IMR-90 (cell line): Measurements from ENCODE around the gene SPOCK3.

Experiments
- BHLHE40 ChIP-seq: fragments of 150-350 bp; IDR thresholded peaks from 2 replicates; pipeline ENCODE4 v1.6.1; 2016; ENCODE audit warnings: mild to moderate bottlenecking, low read depth, low read length
- CEBPB ChIP-seq: IDR thresholded peaks from 2 replicates; pipeline ENCODE4 v1.6.1; 2012; ENCODE audit warnings: low read depth, low read length, improper control_type of control experiment
- CHD1 ChIP-seq: IDR thresholded peaks from 2 replicates; pipeline ENCODE4 v1.6.1; 2012; ENCODE audit warnings: low read depth, low read length, improper control_type of control experiment
- CTCF ChIP-seq: conservative IDR thresholded peaks from 2 replicates; pipeline ENCODE4 v1.5.1; 2012; ENCODE audit warnings: mild to moderate bottlenecking, low read depth, low read length, improper control_type of control experiment
- MAFK ChIP-seq: IDR thresholded peaks from 2 replicates; pipeline ENCODE4 v1.6.1; 2012; ENCODE audit warnings: low read depth, low read length, improper control_type of control experiment
- MAZ ChIP-seq: IDR thresholded peaks from 2 replicates; pipeline ENCODE4 v1.6.1; 2012; ENCODE audit warnings: low read depth, mild to moderate bottlenecking, low read length, improper control_type of control experiment, moderate library complexity, borderline replicate concordance
- MXI1 ChIP-seq: IDR thresholded peaks from 2 replicates; pipeline ENCODE4 v1.6.1; 2012; ENCODE audit warnings: low read depth, mild to moderate bottlenecking, low read length, moderate library complexity, borderline replicate concordance
- POLR2A ChIP-seq: IDR thresholded peaks from 2 replicates; pipeline ENCODE4 v1.6.1; 2012; ENCODE audit warnings: mild to moderate bottlenecking, low read depth, low read length

GRCh38 chr4:166991006-166991561, 243.2 kb downstream of the SPOCK3 start:
- TF ChIP-seq CEBPB (no peak), CTCF (no peak), CHD1 (no peak), POLR2A (no peak), BHLHE40 (no peak), MXI1 (no peak), MAFK (no peak), MAZ (no peak)
